ENCODE measurements around the gene CACNB4.

CACNB4 gene

DNA sequence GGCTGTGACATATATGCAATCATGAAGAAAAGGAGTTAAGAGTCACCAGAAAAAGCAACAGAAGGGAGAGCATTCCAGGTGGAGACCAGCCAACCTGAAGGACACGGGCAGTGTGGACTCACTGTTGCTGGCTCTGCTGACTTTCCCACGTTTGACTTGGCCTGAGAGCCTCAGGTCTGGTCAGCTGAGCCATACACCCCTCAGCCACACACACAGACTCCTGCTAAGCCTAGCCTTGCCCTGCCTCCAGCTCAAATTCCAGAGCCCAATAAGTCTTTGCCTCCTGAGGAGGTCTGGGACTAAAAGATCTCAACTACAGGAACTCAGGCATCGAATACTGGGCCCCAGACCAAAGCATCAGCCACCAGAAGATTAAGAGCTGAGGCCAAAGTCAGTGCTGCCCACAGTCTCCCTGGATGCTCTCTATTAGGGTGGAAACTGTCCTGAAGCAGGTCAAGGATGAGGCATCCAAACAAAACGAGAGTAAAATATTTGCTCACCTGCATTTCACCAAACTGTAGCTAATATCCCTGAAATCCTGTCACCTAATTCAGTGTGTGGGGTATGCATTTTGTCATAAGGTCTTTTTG, 23.3 kb downstream of the CACNB4 start:
- TF ChIP-seq, protein P1, sequence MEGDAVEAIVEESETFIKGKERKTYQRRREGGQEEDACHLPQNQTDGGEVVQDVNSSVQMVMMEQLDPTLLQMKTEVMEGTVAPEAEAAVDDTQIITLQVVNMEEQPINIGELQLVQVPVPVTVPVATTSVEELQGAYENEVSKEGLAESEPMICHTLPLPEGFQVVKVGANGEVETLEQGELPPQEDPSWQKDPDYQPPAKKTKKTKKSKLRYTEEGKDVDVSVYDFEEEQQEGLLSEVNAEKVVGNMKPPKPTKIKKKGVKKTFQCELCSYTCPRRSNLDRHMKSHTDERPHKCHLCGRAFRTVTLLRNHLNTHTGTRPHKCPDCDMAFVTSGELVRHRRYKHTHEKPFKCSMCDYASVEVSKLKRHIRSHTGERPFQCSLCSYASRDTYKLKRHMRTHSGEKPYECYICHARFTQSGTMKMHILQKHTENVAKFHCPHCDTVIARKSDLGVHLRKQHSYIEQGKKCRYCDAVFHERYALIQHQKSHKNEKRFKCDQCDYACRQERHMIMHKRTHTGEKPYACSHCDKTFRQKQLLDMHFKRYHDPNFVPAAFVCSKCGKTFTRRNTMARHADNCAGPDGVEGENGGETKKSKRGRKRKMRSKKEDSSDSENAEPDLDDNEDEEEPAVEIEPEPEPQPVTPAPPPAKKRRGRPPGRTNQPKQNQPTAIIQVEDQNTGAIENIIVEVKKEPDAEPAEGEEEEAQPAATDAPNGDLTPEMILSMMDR (IDR thresholded peaks at IDR 0.05; ENCODE audit: borderline replicate concordance, insufficient read depth, low read depth, low read length): no peak
- no peak overlapping the region for H3K4me3 ChIP-seq (ENCODE audit: low read depth, low read length)

DNA sequence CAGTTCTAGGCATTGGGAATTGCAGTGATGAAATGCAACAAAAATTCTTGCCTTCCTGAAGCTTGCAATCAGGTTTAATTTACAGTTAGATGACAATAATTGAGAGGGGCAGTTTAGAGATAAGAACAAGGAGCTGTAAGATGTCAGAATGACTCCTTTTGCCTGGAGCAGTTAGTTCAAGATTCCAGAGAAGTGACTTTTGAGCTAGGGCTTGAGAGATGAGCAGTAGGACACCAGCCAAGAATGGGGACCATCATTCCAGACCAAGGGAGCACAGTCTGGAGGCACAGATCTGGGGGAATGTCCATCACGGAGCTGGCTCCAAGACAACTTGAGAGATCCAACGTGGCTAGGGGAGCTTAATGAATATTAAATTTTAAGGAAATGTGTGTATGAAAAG, 26.8 kb downstream of the CACNB4 start:
- no peak overlapping the region for H3K4me3 ChIP-seq (ENCODE audit: low read depth, low read length)
- TF ChIP-seq, protein P1 (IDR thresholded peaks at IDR 0.05; ENCODE audit: borderline replicate concordance, insufficient read depth, low read depth, low read length): no peak

DNA sequence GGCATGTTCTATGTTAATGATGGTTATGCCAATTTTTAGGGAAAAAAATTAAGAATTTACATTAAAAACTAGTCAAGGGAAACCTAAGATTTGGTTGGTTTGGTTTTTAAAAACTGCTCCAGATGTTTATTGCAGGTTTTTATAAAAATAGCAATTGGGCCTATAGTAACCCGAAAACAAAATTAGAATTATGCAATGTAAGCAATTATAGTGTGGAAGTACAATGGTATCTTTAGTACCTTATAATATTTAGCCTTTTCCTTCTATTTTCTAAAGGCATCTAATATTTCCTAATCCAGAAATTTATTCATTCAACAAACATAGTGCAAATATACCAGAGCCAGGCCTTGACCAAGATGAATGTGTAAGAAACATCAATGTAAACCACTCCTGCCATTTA, 27.3 kb downstream of the CACNB4 start:
- H3K4me3 ChIP-seq (ENCODE audit: low read depth, low read length): no peak overlapping the region
- TF ChIP-seq, protein P1 (IDR thresholded peaks at IDR 0.05; ENCODE audit: borderline replicate concordance, insufficient read depth, low read depth, low read length): no peak

DNA sequence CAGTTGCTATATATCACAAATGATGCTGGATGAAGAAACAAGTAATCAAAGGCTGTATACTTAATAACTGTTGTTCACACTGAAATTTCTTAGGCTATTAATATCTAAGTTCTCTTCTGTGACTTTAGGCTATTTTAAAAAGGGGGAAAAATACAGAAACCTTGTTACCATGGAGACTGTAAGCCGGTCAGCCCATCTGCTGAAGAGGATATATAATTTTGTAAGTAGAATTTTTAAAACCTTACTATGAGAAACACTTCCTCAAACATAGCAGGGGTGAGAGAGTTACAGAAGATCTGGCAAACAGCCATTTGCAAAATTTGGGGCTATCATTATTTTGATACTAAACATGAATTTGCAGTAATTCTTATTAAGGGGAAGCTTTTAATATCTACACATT, 27.8 kb downstream of the CACNB4 start:
- TF ChIP-seq, protein P1 (IDR thresholded peaks at IDR 0.05; ENCODE audit: borderline replicate concordance, insufficient read depth, low read depth, low read length): no peak
- H3K4me3 ChIP-seq (ENCODE audit: low read depth, low read length): no peak overlapping the region

DNA sequence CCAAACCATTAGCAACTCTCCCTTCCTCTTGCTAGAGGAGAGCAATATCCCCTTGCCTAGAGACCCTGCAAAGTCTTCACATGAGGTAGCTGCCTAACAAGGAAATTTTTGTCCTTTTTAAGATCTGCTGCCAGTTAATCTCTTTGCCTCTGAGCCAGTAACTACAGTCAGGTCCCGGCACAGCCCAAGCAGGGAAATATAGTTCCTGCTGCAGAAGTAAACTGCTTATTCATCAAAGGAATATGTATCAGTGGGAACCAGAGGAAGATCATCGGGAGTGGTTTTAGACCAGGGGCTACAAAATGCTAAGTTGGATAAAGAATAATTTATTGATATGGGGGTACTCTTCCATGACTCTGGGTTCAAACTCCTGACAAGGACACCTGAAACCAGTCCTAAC, 30.6 kb downstream of the CACNB4 start:
- no peak overlapping the region for H3K4me3 ChIP-seq (ENCODE audit: low read depth, low read length)
- TF ChIP-seq, protein P1 (IDR thresholded peaks at IDR 0.05; ENCODE audit: borderline replicate concordance, insufficient read depth, low read depth, low read length): no peak

DNA sequence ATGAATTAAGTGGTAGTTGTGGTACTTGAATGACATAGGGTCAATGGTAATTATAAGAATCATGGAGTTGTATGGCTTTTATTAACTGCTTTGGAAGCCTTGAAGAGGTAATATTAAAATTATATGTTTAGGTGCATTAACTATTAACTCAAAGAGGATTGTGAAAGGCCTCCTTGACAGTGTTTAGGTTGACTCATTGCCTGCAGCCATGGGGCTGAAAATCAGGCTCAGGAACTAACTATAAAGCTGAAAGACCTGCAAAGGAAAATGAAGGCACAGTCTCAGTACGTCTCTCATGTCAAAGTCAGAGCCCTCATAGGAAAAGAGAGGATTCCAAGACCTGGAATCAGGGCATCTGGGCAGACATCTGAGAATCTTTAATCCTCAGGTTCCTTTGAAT, 31.0 kb downstream of the CACNB4 start:
- TF ChIP-seq, protein P1 (IDR thresholded peaks at IDR 0.05; ENCODE audit: borderline replicate concordance, insufficient read depth, low read depth, low read length): no peak
- no peak overlapping the region for H3K4me3 ChIP-seq (ENCODE audit: low read depth, low read length)

DNA sequence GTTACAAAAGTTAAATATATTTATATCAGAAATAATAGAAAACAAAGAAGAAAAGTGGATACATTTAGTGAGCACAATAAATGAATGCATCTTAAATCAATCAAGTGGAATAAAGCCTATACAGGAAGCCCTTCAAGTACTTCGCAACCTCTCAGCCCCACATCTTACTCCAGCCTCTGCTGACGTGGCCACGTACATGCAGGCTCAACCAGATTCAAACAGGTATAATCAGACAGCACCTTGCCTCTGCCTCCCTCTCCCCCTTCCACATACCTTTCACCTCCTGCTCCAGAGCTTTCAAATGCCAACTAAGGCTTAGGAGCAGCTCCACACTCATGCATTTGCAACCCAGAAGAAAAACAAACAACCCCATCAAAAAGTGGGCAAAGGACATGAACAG, 32.9 kb downstream of the CACNB4 start:
- no peak overlapping the region for H3K4me3 ChIP-seq (ENCODE audit: low read depth, low read length)
- TF ChIP-seq, protein P1 (IDR thresholded peaks at IDR 0.05; ENCODE audit: borderline replicate concordance, insufficient read depth, low read depth, low read length): no peak
